Measurements from ENCODE around the gene CIAO2B.
"Not testable (repeated sequence)": the region's sequence is repeated elsewhere in the genome, so short reads cannot be mapped to it uniquely, and the experiment has no call there.

CIAO2B gene

DNA sequence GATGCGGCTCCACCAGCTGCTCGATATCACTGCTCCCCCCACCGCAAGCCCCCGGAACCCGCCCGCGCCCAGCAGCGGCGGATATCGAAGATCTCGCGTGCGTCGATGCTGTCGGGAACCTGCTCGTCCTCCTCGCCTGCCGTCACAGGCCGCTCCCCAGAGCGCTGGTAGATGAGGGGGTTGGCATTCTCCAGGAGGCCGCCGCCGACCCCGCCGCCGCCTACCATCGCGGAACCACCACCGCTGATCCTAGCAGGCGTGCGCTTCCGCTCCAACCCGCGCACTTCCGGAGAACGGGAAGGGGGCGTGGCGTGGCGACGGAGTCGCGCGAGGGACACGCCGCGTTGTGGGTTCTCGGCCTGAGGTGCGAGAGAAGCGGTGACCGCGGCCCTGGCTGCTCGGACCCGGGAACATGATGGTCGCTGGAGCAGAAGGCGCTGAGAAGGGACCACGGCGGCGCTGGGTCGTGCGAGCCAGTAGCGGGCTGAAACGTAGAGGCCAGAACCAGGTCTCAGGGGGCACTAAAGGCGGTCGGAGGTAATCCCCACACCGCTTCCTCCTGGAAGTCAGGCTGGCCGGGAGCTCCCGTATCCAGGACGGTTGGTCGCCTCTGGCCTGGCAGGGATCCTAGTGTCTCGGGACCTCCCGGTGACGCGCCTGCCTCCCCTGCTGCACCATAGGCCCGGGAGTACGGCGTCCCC lies at the start of gene CIAO2B:
Gene CIAO2B (minus strand): TSS at position 265 of the 701 bp plus-strand sequence. CDS start 38 bp downstream, at position 227.
- peak; percentile 92 for DNase-seq (ENCODE audit: low spot score)

DNA sequence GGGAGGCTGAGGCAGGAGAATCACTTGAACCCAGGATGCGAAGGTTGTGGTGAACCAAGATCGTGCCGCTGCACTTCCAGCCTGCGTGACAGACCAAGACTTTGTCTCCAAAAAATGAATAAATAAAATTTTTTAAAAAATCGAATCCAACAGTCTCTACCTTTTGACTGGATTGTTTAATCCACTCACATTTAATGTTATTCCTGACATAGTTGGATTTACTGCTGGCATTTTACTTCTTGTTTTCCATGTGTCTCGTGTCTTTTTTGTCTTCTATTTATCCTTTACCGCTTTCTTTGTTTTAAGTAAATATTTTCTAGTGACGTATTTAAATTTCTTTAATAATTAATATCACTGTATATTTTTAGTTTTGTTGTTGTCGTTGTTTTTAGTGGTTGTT lies 48.8 kb upstream of the CIAO2B start:
- DNase-seq (ENCODE audit: low spot score): no peak

DNA sequence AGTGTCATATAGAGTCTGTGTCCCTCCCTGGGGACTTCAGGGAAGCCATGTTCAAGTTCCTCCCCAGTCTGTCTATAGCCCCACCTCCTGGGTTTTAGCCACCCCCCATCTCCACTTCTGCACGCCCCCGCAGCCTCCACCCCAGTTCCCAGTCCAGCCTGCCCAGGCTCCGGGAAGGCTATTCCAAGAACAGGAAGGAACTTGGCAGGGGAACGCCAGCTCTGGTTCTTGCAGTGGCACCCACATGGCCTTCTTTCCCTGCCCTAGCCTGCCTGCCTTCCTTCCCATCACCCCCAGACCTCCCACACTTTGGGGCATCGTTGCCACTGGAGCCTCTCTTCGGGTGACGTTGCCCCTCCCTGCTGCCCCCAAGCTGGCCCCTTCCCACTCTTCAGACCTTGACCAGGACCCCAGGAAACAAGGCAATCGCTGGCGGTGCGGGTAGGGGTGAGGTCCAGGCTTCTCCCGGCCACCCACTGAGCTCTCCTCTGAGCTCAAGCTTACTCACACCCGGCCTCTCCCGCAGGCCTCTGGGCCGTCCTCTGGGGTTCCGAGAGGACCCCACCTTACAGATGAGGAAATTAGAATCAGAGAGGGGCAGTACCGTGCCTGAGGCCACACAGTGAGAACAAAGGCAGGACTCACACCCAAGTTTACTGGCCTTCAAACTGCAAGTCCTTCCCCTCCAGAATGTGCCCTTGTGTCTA lies 45.0 kb upstream of the CIAO2B start:
- peak; percentile 27 for DNase-seq (ENCODE audit: low spot score)

DNA sequence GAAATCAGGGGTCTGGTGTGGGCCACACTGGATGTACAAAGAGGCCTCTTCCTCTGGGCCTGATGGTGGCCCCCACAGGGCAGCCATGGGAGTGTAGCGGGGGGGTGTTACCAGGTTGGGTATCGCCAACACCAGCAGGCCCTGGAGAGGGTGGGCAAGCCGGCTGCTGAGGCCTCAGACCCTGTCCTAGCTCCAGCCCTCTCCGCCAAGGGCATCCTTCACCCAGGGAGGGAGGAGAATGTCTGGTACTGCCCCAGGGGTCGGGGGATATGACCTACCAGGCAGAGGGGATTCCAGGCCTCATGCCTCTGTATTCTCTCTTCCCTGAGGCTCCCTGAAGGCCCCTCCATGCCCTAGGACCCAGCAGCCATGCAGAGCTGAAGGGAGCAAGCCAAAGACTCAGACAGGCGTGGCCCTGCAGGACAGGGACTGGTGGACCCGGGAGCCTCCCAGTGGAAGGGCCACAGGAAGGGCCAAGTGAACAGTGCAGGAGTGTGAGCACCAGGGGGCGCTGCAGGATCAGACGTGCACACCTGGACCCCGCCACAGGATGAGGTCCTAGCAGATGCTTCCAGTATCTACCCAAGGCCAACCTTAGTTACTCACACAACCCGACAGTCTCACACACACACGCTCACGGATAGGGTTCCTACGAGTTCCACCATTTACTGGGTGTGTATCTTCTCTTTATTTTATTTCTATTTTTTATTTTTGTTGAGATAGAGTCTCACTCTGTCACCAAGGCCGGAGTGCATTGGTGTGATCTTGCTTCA lies 43.3 kb upstream of the CIAO2B start:
- peak; percentile 90 for DNase-seq (ENCODE audit: low spot score)

DNA sequence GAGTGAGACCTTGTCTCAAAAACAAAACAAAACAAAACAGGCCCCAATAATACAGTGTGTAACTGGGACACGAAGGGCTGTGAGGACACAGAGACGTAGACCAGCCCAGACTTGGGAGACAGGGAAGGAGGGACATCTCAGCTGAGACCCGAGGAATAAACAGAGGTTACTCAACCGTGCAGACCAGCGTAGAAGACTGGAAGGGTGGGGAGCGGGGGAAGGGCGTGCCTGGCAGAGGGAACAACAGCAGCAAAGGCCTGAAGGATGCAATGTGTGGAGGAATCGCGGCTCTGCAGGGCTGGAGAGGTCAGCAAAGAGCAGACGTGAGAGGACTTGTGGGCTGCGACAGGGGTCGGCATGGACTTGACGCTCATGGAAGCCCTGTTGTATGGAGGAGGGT lies 42.5 kb upstream of the CIAO2B start:
- DNase-seq (ENCODE audit: low spot score): no peak

DNA sequence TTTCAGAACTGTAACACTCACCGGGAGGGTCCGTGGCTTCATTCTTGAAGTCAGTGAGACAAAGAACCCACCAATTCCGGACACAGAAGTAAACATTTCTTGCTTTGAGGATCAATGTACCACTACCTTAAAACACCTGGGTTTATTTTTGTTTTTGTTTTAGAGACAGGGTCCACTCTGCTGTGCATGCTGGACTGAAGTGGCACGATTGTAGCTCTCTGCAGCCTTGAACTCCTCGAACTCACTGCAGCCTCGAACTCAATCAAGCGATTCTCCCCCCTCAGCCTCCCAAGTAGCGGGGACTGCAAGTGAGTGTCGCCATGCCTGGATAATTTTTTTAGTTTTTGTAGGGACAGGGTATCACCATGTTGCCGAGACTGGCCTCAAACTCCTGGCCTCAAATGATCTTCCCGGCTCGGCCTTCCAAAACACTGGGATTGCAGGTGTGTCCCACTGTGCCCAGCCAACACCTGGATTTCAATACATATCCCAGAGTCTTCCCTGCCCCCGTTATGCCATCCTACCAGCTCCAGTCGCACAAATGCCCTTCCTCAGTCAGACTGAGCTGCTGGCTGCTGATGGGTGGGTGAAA lies 41.2 kb upstream of the CIAO2B start:
- DNase-seq (ENCODE audit: low spot score): no peak

DNA sequence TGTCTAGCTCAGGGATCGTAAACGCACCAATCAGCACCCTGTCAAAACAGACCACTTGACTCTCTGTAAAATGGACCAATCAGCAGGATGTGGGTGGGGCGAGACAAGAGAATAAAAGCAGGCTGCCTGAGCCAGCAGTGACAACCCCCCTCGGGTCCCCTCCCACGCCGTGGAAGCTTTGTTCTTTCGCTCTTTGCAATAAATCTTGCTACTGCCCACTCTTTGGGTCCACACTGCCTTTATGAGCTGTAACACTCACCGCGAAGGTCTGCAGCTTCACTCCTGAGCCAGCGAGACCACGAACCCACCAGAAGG lies 40.7 kb upstream of the CIAO2B start:
- DNase-seq (ENCODE audit: low spot score): not testable (repeated sequence)

DNA sequence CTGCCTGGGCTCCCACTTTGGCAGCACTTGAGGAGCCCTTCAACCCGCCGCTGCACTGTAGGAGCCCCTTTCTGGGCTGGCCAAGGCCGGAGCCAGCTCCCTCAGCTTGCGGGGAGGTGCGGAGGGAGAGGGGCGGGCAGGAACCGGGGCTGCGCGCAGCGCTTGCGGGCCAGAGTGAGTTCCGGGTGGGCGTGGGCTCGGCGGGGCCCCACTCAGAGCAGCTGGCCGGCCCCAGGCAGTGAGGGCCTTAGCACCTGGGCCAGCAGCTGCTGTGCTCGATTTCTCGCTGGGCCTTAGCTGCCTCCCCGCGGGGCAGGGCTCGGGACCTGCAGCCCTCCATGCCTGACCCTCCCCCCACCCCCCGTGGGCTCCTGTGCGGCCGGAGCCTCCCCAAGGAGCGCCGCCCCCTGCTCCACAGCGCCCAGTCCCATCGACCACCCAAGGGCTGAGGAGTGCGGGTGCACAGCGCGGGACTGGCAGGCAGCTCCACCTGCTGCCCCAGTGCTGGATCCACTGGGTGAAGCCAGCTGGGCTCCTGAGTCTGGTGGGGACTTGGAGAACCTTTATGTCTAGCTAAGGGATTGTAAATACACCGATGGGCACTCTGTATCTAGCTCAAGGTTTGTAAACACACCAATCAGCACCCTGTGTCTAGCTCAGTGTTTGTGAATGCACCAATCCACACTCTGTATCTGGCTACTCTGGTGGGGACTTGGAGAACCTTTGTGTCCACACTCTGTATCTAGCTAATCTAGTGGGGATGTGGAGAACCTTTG lies 40.1 kb upstream of the CIAO2B start:
- not testable (repeated sequence) for DNase-seq (ENCODE audit: low spot score)

DNA sequence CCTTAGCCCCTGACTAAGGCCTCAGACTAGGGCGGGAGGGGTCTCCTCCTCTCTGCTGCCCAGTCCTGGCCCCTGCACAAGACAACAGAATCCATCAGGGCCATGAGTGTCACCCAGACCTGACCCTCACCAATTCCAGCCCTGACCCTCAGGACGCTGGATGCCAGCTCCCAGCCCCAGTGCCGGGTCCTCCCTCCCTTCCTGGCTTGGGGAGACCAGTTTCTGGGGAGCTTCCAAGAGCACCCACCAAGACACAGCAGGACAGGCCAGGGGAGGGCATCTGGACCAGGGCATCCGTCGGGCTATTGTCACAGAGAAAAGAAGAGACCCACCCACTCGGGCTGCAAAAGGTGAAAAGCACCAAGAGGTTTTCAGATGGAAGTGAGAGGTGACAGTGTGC lies 39.5 kb upstream of the CIAO2B start:
- no peak for DNase-seq (ENCODE audit: low spot score)

DNA sequence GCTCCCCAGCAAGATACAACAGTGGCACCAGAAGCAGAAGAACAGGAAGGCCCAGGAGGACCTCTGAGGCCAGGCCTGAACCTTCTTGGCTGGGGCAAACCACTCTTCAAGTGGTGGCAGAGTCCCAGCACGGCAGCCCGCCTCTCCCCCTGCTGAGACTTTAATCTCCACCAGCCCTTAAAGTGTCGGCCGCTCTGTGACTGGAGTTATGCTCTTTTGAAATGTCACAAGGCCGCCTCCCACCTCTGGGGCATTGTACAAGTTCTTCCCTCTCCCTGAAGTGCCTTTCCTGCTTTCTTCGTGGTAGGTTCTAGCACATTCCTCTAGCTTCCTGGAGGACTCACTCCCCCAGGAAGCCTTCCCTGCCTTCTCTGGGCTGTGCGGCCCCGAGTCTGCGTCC lies 38.8 kb upstream of the CIAO2B start:
- no peak for DNase-seq (ENCODE audit: low spot score)

DNA sequence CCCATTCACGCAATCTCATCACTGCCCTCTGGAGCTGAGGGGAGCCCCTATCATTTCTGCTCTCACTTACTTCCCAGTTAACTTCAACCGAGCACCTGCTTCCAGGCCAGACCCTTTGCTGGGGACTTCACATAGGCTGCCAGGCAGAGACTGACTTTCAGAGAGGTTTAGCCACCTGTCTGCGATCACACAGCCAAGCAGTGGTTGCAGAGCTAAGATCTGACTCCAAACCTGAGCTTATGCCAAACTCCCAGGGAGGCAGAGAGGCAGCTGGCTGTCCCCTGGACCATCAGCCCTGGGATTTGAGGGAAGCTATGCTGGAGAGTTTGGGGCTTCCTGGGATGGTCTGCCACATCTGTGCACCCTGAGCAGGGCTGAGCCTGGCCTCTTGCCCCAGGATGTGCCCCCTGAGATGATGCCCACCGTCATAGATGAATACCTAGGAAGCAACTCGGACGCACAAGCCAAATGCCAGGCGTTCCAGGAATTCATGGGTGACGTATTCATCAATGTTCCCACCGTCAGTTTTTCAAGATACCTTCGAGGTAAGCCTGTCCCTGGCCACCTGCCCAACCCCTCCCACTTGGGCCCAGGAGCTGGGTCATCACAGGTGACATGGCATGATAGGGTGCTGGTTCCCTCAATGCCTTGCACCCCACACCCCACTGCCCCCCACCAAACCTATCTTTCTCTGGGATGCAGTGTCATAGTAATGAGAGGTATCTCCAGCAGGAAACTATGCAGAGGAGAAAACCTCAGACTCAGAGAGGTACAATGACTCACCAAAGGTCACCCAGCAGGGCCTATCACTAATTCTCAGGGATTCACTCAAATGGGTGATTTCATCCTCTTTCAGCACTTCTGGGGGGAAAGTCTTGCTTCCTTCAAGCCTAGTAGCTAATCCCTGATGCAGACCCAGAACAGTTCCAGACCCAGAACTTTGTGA lies 36.8 kb upstream of the CIAO2B start:
- DNase-seq (ENCODE audit: low spot score): no peak

DNA sequence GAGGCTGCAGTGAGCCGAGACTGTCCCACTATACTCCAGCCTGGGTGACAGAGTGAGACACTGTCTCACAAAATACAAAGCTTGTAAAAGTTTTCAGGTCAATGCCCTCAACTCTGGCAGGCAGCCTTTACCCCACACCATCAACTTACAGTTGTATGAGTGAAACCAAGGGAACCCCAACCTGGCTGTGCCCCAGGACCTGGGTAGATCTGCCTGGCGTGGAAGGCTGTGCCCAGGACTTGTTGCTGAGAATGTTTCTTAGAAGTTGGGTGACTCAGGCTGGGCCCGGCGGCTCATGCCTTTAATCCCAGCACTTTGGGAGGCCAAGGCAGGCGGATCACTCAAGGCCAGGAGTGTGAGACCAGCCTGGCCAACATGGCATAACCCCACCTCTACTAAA lies 34.6 kb upstream of the CIAO2B start:
- DNase-seq (ENCODE audit: low spot score): no peak

DNA sequence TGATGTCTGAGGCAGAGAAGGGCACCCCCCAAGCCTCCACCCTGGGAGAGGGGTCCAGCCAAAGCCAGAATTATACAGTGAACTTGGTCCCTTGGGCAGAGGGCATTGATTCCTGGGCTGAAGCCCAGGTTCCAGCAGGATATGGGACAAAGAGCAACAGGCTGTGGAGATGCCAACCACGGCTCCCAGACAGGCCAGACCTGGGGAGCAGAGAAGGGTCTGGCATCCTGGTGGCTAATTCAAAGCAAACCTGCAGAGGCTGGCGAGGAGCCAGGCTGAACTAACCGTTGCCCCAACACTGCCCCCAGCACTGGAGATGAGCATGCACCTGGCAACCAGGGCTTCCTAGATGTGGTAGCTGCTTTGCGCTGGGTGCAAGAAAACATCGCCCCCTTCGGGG lies 29.8 kb upstream of the CIAO2B start:
- no peak for DNase-seq (ENCODE audit: low spot score)

DNA sequence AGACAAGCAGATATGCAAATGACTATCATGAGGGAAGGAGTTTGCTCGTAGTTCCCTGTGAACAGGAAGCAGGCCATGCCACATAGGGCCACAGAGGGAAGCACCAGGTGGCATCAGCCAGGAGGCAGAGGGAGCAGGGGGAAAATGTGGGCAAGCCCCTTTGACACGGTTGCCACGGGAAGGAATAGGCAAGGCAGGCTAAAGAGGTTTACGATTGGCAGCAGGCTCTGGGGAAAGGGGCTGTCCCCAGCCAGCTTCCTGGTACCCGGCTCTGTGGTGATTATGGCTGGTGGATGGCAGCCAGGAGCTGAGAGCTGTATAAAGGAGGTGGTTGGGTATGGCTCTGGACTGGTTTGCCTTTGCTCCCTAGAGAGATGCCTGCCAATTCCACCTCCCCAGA lies 27.7 kb upstream of the CIAO2B start:
- DNase-seq (ENCODE audit: low spot score): no peak

DNA sequence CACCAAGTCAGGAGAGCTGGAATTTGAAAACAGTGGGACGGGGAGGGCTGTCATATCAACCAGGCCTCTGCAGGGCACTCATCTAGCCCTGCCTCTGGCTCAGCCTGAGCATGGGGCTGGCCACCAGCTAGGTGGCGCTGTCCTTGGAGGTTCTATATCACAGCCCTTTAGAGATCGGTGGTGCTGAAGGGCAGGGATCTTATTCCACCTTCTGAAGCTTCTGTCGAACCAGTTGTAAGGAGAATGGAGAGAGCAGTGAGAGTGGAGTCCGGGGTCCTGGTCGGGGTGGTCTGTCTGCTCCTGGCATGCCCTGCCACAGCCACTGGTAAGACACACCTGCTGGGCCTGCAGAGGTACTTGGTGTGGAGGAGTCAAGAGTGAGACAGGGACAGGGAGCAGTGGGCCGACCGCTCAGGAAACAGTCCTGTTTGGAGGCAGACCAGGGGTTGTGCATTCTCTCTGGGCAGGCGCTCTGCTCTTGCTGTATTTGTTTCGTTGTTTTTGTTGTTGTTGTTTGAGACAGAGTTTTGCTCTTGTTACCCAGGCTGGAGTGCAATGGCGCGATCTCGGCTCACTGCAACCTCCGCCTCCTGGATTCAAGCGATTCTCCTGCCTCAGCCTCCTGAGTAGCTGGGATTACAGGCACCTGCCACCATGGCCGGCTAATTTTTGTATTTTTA lies 27.0 kb upstream of the CIAO2B start, which contains the start of gene CES3:
Gene CES3 (plus strand): TSS at position 202 of the 680 bp plus-strand sequence. CDS start 42 bp downstream, at position 244.
- DNase-seq (ENCODE audit: low spot score): peak; percentile 74

DNA sequence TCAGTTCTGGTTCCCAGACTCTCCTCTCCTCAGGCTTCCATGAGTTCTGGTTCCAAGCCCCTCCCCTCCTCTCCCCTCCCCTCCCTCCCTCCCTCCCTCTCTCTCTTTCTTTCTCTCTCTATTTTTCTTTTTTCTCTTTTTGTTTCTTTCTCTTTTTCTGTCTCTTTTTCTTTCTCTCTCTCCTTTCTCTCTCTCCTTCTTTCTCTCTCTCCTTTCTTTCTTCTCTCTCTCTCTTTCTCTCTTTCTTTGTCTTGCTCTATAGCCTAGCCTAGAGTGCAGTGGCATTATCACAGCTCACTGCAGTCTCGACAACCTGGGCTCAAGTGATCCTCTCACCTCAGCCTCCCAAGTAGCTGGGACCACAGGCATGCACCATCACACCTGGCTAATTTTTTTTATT lies 26.1 kb upstream of the CIAO2B start:
- DNase-seq (ENCODE audit: low spot score): no peak

DNA sequence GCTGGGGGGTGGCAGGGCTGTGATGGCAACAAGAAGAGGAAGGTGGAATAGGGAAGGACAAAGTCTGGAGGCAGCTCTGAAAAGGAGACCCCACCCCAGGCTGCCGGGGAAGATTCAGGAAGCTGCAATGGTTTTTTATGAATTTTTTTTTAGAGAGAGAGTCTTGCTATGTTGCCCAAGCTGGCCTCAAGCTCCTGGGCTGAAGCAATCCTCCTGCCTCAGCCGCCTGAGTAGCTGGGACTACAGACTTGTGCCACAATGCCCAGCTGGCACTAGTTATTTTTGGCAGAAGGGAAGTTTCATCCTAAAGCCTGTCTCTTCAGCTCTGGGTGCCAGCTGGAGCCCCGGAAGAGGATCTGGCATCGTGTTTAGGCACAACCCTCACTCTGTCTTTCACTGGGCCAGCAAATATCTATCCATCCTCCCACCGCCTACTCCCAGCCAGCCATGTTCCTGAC lies 25.5 kb upstream of the CIAO2B start:
- DNase-seq (ENCODE audit: low spot score): no peak

DNA sequence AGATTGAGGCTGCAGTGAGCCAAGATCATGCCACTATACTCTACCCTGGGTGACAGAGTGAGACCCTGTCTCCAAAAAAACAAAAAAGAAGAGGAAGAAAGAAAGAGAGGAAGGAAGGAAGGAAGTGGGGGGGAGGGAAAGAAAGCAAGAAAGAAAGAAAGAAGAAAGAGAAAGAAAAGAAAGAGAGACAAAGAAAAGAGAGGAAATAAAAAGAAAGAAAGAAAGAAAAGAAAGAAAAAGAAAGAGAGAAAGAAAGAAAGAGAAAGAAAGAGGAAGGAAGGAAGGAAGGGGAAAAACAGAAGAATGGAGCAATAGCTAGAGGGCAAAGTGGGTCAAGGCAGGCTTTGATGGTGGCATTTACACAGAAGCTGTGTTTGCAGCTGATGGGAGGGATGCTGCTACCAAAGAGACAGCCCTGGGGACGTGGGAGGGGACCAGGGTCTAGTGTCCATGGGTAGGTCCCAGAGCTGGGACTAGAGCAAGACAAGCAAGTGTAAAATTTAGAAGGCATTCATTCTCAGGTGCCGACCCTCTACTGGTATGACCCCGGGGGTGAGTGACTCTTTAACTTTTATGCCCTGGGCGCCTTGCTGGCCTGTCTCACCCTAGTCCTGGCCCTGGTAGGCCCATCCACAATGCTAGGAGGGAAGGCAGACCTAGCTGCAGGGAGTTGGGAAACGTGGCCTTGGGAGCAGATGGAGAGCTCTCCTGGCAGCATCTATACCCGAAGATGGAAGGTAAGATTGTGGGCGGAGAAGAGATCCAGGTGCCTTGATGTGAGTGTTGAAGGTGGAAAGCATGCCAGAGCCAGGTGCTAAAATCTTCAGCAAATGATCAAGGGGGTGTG lies 24.9 kb upstream of the CIAO2B start:
- no peak for DNase-seq (ENCODE audit: low spot score)

DNA sequence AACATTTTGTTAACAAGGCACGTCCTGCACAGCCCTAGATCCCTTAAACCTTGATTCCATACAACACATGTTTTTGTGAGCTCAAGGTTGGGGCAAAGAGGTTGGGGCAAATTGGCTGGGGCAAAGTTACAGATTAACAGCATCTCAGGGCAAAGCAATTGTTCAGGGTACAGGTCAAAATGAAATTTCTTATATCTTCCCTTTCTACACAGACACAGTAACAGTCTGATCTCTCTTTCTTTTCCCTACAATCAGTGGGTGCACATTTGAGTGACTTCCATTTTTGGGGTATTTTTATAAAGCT lies 21.9 kb upstream of the CIAO2B start:
- not testable (repeated sequence) for DNase-seq (ENCODE audit: low spot score)

All from AG08395 (cell line).